RWPE1 (cell line): ENCODE data around the gene CHKA.

Experiments
- CTCF ChIA-PET: fragments of 350-600 bp; sonication (Branson Sonifier 250); formaldehyde crosslinking; extraction: SDS; loops from one replicate; lab custom pipeline; 2021; lab: Yijun Ruan, JAX
- POLR2A ChIA-PET: fragments of 400-600 bp; formaldehyde crosslinking; extraction: SDS; loops from one replicate; lab custom pipeline; 2020; ENCODE audit warnings: antibody characterized with exemption; ENCODE audit not compliant: low non-redundant PET; lab: Yijun Ruan, JAX
- DNase-seq: peaks from one replicate; pipeline ENCODE4 v3.0.0; 2012; ENCODE audit warnings: low spot score
- H3K27ac ChIP-seq: fragments of 450-650 bp; 2 replicates; pipeline ENCODE4 v1.5.1; 2017
- TF ChIP-seq, protein P1 (sequence below): fragments of 450-650 bp; conservative IDR thresholded peaks from 2 replicates; pipeline ENCODE4 v1.5.1; 2017; ENCODE audit warnings: low read depth, mild to moderate bottlenecking

CHKA gene

DNA sequence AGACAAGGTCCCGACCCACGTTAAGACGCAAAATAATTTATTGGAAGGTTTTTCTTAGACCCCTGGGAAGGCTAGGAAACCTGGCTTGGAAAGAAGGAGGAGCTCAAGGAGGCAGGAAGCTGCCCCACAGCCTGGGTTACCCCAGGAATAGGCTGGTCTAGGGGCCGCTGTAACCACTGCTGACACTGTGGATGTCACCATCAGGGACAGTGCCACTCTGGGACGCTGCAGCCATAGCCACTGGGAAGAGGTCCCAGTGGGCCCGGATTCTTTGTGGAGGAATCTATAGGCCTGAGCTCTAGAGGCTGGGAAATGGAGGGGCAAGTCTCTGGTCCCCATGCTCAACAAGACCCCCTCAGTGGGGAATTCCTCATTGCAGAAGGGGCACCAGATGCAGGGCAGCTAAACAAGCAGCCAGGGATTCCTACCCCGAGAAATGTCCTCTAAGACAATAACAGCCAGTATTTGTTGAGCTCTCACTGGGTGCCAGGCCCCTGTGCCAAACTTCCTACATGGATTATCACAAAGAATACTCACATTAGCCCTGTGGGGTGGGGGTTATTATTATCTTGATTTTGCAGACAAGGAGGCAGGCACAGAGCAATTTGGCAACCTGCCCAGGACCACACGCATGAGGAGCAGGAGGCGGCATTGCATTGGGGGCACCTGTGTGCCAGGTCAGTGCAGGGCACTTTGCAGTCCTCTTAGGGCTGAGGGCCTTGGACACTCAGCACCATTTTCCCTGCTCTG, 19.5 kb upstream of the CHKA start:
- DNase-seq, result no peak
- TF ChIP-seq, protein P1, sequence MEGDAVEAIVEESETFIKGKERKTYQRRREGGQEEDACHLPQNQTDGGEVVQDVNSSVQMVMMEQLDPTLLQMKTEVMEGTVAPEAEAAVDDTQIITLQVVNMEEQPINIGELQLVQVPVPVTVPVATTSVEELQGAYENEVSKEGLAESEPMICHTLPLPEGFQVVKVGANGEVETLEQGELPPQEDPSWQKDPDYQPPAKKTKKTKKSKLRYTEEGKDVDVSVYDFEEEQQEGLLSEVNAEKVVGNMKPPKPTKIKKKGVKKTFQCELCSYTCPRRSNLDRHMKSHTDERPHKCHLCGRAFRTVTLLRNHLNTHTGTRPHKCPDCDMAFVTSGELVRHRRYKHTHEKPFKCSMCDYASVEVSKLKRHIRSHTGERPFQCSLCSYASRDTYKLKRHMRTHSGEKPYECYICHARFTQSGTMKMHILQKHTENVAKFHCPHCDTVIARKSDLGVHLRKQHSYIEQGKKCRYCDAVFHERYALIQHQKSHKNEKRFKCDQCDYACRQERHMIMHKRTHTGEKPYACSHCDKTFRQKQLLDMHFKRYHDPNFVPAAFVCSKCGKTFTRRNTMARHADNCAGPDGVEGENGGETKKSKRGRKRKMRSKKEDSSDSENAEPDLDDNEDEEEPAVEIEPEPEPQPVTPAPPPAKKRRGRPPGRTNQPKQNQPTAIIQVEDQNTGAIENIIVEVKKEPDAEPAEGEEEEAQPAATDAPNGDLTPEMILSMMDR, result no peak
- ChIA-PET CTCF (interaction anchor here (0.7 kb wide), 1 partner anchor 54 kb away, joined by 3 read pairs; no protein-coding TSS in a partner anchor), POLR2A (no interaction called here)
- H3K27ac ChIP-seq, result no peak overlapping the region

DNA sequence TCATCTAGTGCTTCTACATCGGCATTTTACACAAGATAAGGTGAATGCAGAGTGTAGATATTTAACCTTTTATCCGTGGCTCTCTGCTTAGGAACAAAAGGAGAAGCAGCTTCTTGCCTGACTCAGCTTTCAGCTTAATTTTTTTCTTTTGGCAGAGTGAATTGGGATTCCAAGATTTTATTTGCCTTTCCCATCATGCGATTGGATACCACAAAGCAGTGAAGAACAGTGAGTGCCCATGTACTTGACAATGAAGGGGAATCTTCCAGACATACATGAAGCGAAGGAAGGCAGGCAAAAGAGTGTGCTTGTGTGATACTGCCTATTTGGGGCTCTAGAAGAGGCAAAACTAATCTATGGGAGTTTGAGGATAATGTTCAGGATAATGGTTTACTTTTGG, 17.0 kb upstream of the CHKA start:
- DNase-seq, result no peak
- CTCF ChIA-PET, result interaction anchor here (0.6 to 0.9 kb wide), 4 partner anchors 10 to 1370 kb away, joined by 3 to 6 read pairs (median 4); no protein-coding TSS in a partner anchor
- H3K27ac ChIP-seq, result no peak overlapping the region
- TF ChIP-seq, protein P1, result no peak
- POLR2A ChIA-PET, result no interaction called here

DNA sequence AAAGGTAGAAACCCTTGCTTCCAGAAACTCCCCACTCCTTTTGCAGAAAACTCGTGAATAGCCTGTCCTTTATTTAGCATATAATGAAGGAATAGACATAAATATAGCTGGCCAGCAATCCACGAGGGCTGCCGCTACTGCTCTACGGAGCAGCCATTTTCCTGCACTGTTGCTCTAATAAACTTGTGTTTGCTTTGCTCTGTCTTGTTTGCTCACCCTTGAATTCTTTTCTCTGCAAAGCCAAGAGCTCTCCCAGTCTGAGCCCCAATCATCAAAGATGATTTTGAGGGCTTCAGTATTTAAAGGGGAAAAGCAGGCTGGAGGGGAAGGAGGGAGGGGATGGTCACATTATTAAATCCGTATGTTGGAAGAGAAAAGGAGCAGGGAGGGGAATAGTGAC, 16.6 kb upstream of the CHKA start:
- no peak for DNase-seq
- ChIA-PET POLR2A (no interaction called here), CTCF (interaction anchor here (0.6 to 0.9 kb wide), 2 partner anchors 10 to 1370 kb away, joined by 3 to 4 read pairs; no protein-coding TSS in a partner anchor)
- TF ChIP-seq, protein P1, result no peak
- no peak overlapping the region for H3K27ac ChIP-seq

DNA sequence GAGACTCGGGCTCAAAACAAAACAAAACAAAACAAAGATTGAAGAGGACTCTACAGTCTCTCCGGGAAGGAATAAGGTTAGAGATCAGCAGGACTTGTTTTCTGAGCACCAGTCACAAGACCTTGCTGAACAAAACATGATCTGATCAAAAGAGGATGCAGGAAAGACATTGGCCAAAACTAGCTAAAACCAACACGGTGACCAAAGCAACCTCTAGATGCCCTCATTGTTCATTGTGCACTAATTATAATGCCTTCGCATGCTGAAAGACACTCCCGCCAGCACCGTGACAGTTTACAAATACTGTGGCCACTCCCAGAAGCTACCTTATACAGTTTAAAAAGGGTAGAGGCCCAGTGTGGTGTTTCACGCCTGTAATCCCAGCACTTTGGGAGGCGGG, 15.7 kb upstream of the CHKA start:
- TF ChIP-seq, protein P1, result no peak
- DNase-seq, result no peak
- ChIA-PET CTCF (interaction anchor here (0.7 kb wide), 1 partner anchor 440 kb away, joined by 3 read pairs; no protein-coding TSS in a partner anchor), POLR2A (no interaction called here)
- H3K27ac ChIP-seq, result no peak overlapping the region

DNA sequence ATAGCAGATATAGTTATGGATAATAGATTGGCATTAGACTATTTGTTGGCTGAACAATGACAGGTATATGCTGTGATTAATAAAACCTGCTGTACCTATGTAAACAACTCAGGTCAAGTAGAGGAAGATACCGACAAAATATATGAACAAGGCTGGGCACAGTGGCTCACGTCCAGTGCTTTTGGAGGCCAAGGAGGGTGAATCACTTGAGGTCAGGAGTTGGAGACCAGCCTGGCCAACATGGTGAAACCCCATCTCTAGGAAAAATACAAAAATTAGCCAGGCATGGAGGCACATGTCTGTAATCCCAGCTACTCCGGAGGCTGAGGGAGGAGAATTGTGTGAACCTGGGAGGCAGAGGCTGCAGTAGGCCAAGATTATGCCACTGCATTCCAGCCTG, 14.0 kb upstream of the CHKA start:
- H3K27ac ChIP-seq, result no peak overlapping the region
- TF ChIP-seq, protein P1, result no peak
- CTCF ChIA-PET, result no interaction called here
- no peak for DNase-seq
- POLR2A ChIA-PET, result no interaction called here

DNA sequence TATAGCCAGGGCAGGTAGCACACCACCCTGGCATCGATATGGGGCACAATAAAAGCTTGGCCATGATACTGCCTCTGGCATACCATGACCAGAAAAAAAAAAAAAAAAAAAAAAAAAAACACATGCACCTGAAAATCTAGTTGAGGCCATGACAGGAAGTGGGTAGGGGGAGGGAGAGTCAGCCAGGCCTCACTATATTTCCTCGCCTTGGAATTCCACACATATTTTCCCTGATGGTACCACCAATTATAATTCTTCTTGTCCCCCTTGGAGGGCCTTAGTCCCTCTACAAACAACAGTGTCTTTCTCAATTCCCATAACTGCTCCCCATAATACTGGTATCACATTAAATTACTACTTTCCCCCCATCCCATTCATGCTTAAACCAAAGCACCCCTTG, 12.6 kb upstream of the CHKA start:
- POLR2A ChIA-PET, result no interaction called here
- DNase-seq, result no peak
- H3K27ac ChIP-seq, result no peak overlapping the region
- CTCF ChIA-PET, result no interaction called here
- TF ChIP-seq, protein P1, result no peak
